ENCODE measurements around the gene VARS2.
A peak's percentile ranks its signal among the peaks of the same experiment; 100 is the strongest.
"Not testable (repeated sequence)": the region's sequence is repeated elsewhere in the genome, so short reads cannot be mapped to it uniquely, and the experiment has no call there.

The VARS2 gene

DNA sequence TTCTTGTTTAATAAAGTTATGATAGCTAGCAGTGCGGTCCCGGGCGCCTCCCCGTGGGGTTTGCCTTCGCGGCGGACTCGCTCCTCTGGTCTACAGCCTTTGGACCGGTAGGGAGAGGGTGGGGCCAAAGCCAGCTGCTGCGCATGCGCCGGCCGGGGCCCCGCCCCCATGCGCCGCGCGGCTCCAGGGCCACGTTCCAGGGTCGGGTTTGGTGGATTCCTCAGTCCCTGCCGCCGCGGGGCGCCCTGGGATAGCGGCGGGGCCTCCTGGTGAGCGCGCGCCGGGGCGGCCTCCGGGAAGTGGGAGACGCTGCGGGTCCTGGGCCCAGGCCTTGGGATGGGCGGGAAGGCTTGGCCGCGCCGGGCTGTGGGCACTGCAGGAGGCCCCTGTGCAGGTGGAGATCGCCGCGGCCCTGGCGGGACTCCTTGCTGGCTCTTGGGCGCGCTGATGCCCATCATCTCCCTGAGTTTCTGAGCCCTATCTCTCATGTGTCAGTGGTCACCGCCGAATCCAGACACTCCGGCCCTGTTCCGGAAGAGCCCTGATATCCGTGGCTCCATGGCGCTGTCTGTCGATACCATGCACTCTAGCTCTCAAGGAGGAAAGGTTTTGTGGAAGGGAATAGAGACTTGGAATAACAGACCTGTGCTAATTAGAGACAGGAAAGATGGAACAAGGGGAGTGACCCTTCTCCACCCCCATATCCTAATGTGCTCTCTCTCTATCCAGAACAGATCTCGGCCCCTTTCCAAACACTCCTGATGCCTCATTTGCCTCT is at the start of gene VARS2:
TSS of gene VARS2 (plus strand) at position 163 of the 778 bp plus-strand sequence. CDS start at position 762, 599 bp downstream.
- H3K27me3 ChIP-seq (ENCODE audit: insufficient read depth, low read length) = no peaks in the 10 kb centered on the region
- H2AFZ ChIP-seq (ENCODE audit: low read length, unreplicated experiment) = peak within 1 kb of the TSS; percentile 95
- peak within 1 kb of the TSS; percentile 52 for H3K27ac ChIP-seq (ENCODE audit: low read depth, low read length)
- peaks cover 23% of the 10 kb centered on the region for H3K4me1 ChIP-seq (ENCODE audit: control insufficient read depth, insufficient read depth, low read length, unreplicated experiment)
- H3K4me3 ChIP-seq (ENCODE audit: low read depth, low read length) = peak within 1 kb of the TSS; percentile 71
- H3K36me3 ChIP-seq (ENCODE audit: insufficient read depth, low read length) = no peaks in the 10 kb centered on the region; the same call in 1 of the 2 replicates
- H3K79me2 ChIP-seq (ENCODE audit: control insufficient read depth, insufficient read depth, low read length, unreplicated experiment) = peaks cover 5% of the 10 kb centered on the region

DNA sequence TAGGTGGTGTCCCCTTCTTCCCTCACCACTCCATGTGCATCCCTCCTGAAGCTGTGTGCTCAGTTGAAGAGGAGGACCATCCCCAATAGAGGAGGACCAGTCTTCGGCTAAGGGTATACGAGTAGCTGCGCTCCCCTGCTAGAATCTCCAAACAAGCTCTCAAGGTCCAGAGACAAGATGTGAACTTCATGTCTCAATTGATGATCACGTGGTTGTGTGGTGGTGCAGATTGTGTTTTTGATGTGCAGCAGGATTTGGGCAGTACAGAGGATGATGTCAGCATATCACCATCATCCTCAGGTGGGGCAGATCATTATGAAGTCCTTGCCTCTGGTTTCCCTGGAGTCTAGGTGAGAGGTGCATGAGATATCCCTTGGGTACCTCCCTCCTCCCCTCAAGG is 49.7 kb upstream of the VARS2 start:
- no peaks in the 10 kb centered on the region for H3K79me2 ChIP-seq (ENCODE audit: control insufficient read depth, insufficient read depth, low read length, unreplicated experiment)
- H3K4me1 ChIP-seq (ENCODE audit: control insufficient read depth, insufficient read depth, low read length, unreplicated experiment) = no peaks in the 10 kb centered on the region
- H3K4me3 ChIP-seq (ENCODE audit: low read depth, low read length) = no peak overlapping the region
- no peaks in the 10 kb centered on the region for H3K36me3 ChIP-seq (ENCODE audit: insufficient read depth, low read length)
- no peak overlapping the region for H3K27ac ChIP-seq (ENCODE audit: low read depth, low read length)
- no peak overlapping the region for H2AFZ ChIP-seq (ENCODE audit: low read length, unreplicated experiment)
- no peaks in the 10 kb centered on the region for H3K27me3 ChIP-seq (ENCODE audit: insufficient read depth, low read length)

- H3K27ac ChIP-seq (ENCODE audit: low read depth, low read length); H2AFZ ChIP-seq (ENCODE audit: low read length, unreplicated experiment); H3K4me3 ChIP-seq (ENCODE audit: low read depth, low read length); H3K4me1 ChIP-seq (ENCODE audit: control insufficient read depth, insufficient read depth, low read length, unreplicated experiment); H3K36me3 ChIP-seq (ENCODE audit: insufficient read depth, low read length); H3K27me3 ChIP-seq (ENCODE audit: insufficient read depth, low read length); H3K79me2 ChIP-seq (ENCODE audit: control insufficient read depth, insufficient read depth, low read length, unreplicated experiment): not testable (repeated sequence)
Observed at GRCh38 chr6:30869241-30869749, 44.7 kb upstream of the VARS2 start.

DNA sequence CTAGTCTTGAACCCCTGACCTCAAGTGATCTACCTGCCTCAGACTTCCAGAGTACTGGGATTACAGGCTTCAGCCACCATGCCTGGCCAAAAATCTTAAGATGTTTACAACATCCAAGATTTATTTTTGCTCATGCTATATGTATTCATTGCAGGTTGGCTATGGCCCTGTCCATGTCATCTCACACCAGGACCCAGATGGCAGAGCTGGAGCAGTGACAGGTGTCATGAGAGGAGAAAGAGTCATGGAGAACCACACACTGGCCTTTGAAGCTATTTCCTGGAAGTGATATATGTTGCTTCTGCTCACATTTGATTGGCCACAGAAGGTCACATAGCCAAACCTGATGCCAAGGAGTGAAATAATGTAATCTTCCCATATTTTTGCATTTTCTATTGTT is 43.5 kb upstream of the VARS2 start:
- no peak overlapping the region for H3K4me3 ChIP-seq (ENCODE audit: low read depth, low read length)
- no peaks in the 10 kb centered on the region for H3K79me2 ChIP-seq (ENCODE audit: control insufficient read depth, insufficient read depth, low read length, unreplicated experiment)

DNA sequence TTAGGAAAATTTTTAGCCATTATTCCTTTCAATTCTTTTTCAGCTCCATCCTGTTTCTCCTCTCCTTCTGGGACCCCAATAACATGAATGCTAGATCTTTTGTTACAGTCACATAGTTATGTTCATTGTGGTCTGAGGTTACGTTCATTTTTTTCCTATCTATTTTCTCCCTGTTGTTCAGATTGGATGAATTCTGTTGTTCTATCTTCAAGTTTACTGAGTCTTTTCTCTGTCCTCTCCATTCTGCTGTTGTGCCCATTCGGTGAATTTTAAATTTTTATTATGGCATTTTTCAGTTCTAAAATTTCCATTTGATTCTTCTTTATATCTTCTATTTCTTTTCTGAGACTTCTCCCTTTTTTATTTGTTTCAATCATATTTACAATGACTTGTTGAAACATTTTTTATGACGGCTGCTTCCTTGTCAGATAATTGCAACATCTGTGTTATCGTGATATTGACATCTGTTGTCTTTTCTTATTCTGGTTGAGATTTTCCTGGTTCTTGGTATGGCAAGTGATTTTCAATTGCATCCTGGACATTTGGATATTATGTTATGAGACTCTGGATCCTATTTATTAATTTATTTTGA is 42.4 kb upstream of the VARS2 start:
- H3K4me1 ChIP-seq (ENCODE audit: control insufficient read depth, insufficient read depth, low read length, unreplicated experiment) = peaks cover 14% of the 10 kb centered on the region
- H3K79me2 ChIP-seq (ENCODE audit: control insufficient read depth, insufficient read depth, low read length, unreplicated experiment) = no peaks in the 10 kb centered on the region
- H3K27ac ChIP-seq (ENCODE audit: low read depth, low read length) = no peak overlapping the region
- H3K27me3 ChIP-seq (ENCODE audit: insufficient read depth, low read length) = no peaks in the 10 kb centered on the region
- H2AFZ ChIP-seq (ENCODE audit: low read length, unreplicated experiment) = no peak overlapping the region
- H3K36me3 ChIP-seq (ENCODE audit: insufficient read depth, low read length) = no peaks in the 10 kb centered on the region
- H3K4me3 ChIP-seq (ENCODE audit: low read depth, low read length) = no peak overlapping the region

More for the DNA sequence above, 43.5 kb upstream of the VARS2 start:
- Histone ChIP-seq H3K36me3 (ENCODE audit: insufficient read depth, low read length) (no peaks in the 10 kb centered on the region), H3K27me3 (ENCODE audit: insufficient read depth, low read length) (no peaks in the 10 kb centered on the region), H2AFZ (ENCODE audit: low read length, unreplicated experiment) (no peak overlapping the region), H3K4me1 (ENCODE audit: control insufficient read depth, insufficient read depth, low read length, unreplicated experiment) (peaks cover 3% of the 10 kb centered on the region), H3K27ac (ENCODE audit: low read depth, low read length) (no peak overlapping the region)

DNA sequence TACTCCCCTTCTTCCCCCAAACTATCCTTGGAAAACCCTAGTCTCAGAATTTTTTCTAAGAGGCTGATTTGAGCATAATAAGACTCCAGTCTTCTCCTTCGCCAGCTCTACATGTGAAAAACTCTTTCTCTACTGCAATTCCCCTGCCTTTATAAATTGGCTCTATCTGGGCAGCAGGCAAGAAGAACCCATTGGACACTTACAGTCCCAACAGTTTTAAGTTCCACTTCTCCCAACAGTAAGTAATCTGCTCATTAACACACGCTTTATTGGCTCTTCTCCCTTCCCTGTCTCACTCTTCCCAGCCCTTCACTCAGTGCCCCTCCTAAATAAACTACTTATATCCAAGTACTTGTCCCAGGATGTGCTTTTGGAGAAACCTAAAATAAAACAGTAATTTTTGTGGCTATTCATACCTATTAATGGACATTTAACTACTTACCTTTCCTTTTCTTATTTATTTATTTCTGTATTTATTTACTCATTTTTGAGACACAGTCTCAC is 40.8 kb upstream of the VARS2 start:
- Histone ChIP-seq H3K36me3 (ENCODE audit: insufficient read depth, low read length) (no peaks in the 10 kb centered on the region), H3K4me1 (ENCODE audit: control insufficient read depth, insufficient read depth, low read length, unreplicated experiment) (peaks cover 24% of the 10 kb centered on the region), H2AFZ (ENCODE audit: low read length, unreplicated experiment) (no peak overlapping the region), H3K79me2 (ENCODE audit: control insufficient read depth, insufficient read depth, low read length, unreplicated experiment) (no peaks in the 10 kb centered on the region), H3K27ac (ENCODE audit: low read depth, low read length) (no peak overlapping the region), H3K27me3 (ENCODE audit: insufficient read depth, low read length) (no peaks in the 10 kb centered on the region), H3K4me3 (ENCODE audit: low read depth, low read length) (no peak overlapping the region)

GRCh38 chr6:30873795-30874194 is 40.2 kb upstream of the VARS2 start:
- not testable (repeated sequence) for H2AFZ ChIP-seq (ENCODE audit: low read length, unreplicated experiment); H3K27ac ChIP-seq (ENCODE audit: low read depth, low read length); H3K36me3 ChIP-seq (ENCODE audit: insufficient read depth, low read length); H3K27me3 ChIP-seq (ENCODE audit: insufficient read depth, low read length); H3K4me3 ChIP-seq (ENCODE audit: low read depth, low read length); H3K79me2 ChIP-seq (ENCODE audit: control insufficient read depth, insufficient read depth, low read length, unreplicated experiment)
- H3K4me1 ChIP-seq (ENCODE audit: control insufficient read depth, insufficient read depth, low read length, unreplicated experiment) = peaks cover 24% of the 10 kb centered on the region

DNA sequence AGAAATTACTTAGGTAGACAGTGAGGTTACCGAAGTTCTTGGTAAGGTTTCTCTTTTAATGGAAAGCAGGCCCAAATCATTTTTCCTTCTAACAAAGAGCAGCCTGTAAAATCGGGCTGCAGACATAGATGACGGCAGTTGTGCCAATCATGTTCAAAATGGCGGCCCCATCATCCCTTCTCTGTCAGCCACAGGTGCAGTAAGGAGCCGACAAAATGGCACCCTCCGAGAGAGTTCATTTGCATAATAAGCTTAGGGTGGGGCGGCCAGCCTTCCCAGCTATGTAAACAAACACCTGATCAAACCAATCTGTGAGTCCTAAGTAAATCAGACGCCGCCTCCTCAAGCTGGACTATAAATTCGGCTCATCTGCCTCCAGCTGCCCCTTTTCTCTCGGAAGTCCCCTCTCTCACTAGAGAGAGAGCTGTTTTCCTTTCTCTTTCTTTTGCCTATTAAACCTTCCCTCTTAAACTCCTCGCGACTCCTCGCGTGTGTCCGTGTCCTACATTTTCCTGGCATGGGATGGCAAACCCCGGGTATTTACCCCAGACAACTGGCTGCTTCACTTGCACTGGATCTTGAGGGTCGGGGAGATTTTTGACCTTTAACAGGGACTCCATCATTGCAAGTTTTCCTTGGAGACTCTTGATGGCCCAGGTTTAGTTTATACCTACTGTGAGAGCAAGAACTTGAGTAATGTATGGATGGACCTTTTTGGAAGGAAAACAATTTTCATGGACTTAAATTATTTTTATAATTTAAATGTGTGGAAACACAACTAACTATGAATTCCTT is 38.6 kb upstream of the VARS2 start:
- Histone ChIP-seq H2AFZ (ENCODE audit: low read length, unreplicated experiment) (no peak overlapping the region), H3K4me1 (ENCODE audit: control insufficient read depth, insufficient read depth, low read length, unreplicated experiment) (peaks cover 24% of the 10 kb centered on the region), H3K36me3 (ENCODE audit: insufficient read depth, low read length) (no peaks in the 10 kb centered on the region), H3K79me2 (ENCODE audit: control insufficient read depth, insufficient read depth, low read length, unreplicated experiment) (no peaks in the 10 kb centered on the region), H3K27me3 (ENCODE audit: insufficient read depth, low read length) (no peaks in the 10 kb centered on the region), H3K4me3 (ENCODE audit: low read depth, low read length) (no peak overlapping the region), H3K27ac (ENCODE audit: low read depth, low read length) (peak overlapping the region; percentile 72)

DNA sequence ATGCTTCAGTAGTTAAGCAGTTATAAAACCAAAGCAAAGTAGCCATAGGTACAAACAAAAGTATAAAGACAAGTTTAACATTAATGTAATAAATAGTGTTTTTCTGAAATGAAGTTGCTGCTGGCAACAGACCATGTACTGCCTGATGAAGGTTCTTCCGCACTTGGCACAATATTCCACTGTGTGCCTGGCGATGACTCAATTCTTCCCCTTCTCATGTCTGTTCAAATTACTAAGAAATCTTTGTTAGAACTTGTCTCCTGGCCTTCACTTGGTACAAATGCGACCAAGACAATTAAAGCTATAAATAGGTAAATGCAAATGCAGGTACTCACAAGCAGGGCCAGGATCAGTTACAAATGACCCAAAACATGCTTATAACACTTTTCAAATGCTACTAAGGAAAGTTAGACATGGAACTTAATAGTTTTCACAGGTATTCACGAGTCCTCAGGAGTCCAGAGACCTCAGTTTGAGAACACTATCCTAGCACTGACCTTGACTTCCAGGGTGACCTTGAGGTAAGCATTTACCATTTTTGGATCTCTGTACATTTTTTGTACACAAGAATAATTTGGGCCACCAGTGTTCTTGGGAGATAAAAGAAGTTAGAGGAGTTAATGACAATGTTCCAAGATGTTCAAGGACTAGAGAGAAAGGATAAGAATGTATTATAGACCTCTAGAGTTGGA is 37.9 kb upstream of the VARS2 start:
- Histone ChIP-seq H3K27ac (ENCODE audit: low read depth, low read length) (peak overlapping the region; percentile 72), H3K4me1 (ENCODE audit: control insufficient read depth, insufficient read depth, low read length, unreplicated experiment) (peaks cover 24% of the 10 kb centered on the region), H3K4me3 (ENCODE audit: low read depth, low read length) (no peak overlapping the region), H3K27me3 (ENCODE audit: insufficient read depth, low read length) (no peaks in the 10 kb centered on the region), H2AFZ (ENCODE audit: low read length, unreplicated experiment) (peak overlapping the region; percentile 36), H3K79me2 (ENCODE audit: control insufficient read depth, insufficient read depth, low read length, unreplicated experiment) (no peaks in the 10 kb centered on the region), H3K36me3 (ENCODE audit: insufficient read depth, low read length) (no peaks in the 10 kb centered on the region)

All from ACC112 (cell line).